ENCODE results near the gene PIK3R3. TPM values are rescaled to one million over a fixed set of nuclear protein-coding genes. Genes with fewer than 3 reads are reported as not detected.

Gene PIK3R3
- total RNA-seq, 1 donor, result 6.1 TPM

DNA sequence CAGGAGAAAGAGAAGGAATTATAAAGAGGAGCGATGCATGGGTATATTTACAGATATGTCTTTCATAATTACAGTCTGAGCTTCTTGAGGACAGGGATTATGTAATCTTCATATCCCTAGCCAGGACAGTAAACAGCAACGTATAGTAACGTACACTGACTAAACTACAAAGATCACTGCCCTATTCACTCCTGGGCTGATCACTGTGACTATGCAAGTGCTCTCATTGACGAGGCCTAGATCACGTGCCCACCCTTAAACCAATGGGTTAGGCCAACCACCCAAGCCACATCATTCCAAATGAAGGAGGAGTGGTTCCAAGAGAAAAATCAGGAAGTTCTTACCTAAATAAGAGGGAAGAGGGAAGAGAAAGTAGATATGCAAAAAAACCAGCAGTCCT, 18.5 kb downstream of the PIK3R3 start:
- H3K4me3 ChIP-seq (ENCODE audit: low read depth, low read length), result no peak overlapping the region
- no peak for DNase-seq (ENCODE audit: low read depth)
- TF ChIP-seq, protein P1, sequence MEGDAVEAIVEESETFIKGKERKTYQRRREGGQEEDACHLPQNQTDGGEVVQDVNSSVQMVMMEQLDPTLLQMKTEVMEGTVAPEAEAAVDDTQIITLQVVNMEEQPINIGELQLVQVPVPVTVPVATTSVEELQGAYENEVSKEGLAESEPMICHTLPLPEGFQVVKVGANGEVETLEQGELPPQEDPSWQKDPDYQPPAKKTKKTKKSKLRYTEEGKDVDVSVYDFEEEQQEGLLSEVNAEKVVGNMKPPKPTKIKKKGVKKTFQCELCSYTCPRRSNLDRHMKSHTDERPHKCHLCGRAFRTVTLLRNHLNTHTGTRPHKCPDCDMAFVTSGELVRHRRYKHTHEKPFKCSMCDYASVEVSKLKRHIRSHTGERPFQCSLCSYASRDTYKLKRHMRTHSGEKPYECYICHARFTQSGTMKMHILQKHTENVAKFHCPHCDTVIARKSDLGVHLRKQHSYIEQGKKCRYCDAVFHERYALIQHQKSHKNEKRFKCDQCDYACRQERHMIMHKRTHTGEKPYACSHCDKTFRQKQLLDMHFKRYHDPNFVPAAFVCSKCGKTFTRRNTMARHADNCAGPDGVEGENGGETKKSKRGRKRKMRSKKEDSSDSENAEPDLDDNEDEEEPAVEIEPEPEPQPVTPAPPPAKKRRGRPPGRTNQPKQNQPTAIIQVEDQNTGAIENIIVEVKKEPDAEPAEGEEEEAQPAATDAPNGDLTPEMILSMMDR (IDR thresholded peaks at IDR 0.05; ENCODE audit: insufficient read depth, low read length), result no peak

DNA sequence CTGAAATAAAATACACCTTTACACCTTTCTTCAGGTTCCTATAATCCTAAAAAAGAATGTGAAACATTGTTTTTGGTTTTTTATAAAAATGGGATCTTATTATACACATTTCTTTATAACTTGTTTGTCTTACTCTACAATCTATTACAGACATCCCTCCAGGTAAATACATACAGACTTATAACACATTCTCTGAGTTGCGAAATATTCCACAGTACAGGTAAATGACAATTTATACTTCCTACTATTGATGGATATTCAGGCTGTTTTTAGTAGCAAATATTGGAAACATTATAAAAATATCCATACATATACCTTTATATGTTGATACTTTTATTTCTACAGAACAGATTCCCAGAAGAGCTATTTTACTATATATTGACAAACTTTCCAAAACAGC, 20.3 kb downstream of the PIK3R3 start:
- TF ChIP-seq, protein P1 (IDR thresholded peaks at IDR 0.05; ENCODE audit: insufficient read depth, low read length), result no peak

DNA sequence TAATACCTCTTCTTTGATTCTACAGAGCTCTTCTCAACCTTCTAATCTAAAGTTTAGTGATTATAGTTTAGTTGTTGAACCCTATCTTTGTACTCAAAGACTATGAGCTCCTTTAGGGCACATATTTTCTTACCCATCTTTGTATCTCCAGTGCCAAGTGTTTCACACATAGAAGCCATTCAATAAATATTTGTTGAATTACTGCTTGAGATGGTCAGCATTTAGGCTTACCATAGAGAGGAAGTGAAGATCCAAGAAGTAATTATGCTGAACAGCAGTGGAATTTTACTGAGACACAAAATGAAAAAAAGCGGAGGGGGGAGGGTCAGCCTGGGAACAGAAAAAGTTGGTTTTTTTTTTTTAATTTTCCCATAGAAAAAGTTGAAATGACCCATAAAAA, 21.9 kb downstream of the PIK3R3 start:
- TF ChIP-seq, protein P1 (IDR thresholded peaks at IDR 0.05; ENCODE audit: insufficient read depth, low read length), result no peak
- DNase-seq (ENCODE audit: low read depth), result no peak
- H3K4me3 ChIP-seq (ENCODE audit: low read depth, low read length), result no peak overlapping the region

More for the DNA sequence above, 20.3 kb downstream of the PIK3R3 start:
- H3K4me3 ChIP-seq (ENCODE audit: low read depth, low read length), result no peak overlapping the region
- no peak for DNase-seq (ENCODE audit: low read depth)

DNA sequence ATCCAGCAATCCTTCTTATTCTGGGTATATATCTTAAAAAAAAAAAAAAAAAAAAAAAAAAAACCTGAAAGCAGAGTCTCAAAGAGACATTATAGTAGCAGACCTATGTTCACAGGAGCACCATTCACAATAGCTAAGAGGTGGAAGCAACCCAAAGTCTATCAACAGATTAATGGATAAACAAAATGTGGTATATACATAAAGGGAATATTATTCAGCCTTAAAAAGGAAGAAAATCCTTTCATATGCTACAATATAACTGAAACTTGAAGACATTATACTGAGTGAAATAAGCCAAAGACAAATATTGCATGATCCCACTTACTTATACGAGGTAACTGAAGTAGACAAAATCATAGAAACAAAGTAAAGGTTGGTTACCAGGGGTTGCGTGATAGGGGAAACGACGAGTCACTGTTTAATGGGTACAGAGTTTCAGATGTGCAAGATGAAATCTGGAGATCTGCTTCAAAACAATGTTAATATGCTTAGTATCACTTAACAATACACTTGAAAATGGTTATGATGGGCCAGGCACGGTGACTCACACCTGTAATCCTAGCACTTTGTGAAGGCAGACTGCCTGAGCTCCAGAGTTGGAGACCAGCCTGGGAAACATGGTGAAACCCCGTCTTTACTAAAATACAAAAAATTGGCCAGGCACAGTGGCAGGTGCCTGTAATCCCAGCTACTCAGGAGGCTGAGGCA, 29.5 kb downstream of the PIK3R3 start:
- H3K4me3 ChIP-seq (ENCODE audit: low read depth, low read length), result no peak overlapping the region
- TF ChIP-seq, protein P1 (IDR thresholded peaks at IDR 0.05; ENCODE audit: insufficient read depth, low read length), result no peak
- no peak for DNase-seq (ENCODE audit: low read depth)

DNA sequence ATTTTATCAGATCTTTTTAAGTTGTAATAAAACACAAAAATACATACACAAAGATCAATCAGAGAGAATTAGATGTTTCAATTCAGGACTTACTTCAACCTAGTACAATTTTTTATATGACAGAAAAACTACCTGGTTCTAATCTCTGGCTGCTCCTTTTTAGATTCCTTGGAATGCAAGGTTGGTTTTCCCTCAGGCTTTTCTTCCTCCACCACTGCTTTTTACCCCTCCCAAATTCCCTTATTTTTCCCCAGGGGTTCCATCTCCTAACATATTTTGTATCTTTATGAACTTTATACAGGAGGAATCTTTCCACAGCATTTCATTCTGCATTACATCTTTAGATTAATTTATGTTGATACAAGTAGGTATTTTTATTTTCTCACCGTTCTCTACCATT, 33.2 kb downstream of the PIK3R3 start:
- DNase-seq (ENCODE audit: low read depth), result no peak
- TF ChIP-seq, protein P1 (IDR thresholded peaks at IDR 0.05; ENCODE audit: insufficient read depth, low read length), result no peak
- H3K4me3 ChIP-seq (ENCODE audit: low read depth, low read length), result no peak overlapping the region

DNA sequence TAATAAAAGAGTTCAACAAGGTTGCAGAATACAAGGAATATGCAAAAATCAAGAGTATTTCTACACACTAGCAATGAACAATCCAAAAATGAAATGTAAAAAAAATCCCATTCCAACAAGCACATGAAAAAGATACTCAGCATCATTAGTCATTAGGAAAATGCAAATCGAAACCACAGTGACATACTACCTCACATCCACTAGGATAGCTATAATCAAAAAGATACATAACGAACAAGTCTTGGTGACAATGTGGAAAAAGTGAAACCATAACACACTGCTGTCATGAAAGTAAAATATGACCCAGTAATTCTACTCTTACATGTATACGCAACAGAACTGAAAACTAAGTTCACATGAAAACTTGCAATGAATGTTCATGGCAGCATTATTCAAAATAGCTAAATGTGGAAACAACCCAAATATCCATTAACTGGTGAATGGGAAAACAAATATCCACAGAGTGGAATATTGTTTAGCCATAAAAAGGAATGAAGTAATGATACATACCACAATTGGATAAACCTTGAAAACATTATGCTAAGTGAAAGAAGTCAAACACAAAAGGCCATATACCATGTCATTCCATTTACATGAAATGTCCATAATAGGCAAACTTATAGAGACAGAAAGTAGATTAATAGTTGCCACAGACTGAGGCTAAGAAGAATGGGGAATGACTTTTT, 34.3 kb downstream of the PIK3R3 start:
- TF ChIP-seq, protein P1 (IDR thresholded peaks at IDR 0.05; ENCODE audit: insufficient read depth, low read length), result no peak
- no peak for DNase-seq (ENCODE audit: low read depth)
- H3K4me3 ChIP-seq (ENCODE audit: low read depth, low read length), result no peak overlapping the region
